Erythroblast (primary cell): Measurements from ENCODE around the gene MN1.

ENCODE experiments used
- DNase-seq, 2 experiments: peaks; one replicate each; lab custom pipeline; 2025; lab: John Stamatoyannopoulos, UW
- GATA1 ChIP-seq: IDR thresholded peaks from 2 replicates; pipeline ENCODE4 v1.6.1; 2011; ENCODE audit warnings: low read depth, mild to moderate bottlenecking, control low read depth, low read length, moderate library complexity
- POLR2A ChIP-seq: IDR thresholded peaks from 2 replicates; pipeline ENCODE4 v1.6.1; 2011; ENCODE audit warnings: mild to moderate bottlenecking, low read length

The MN1 gene

DNA sequence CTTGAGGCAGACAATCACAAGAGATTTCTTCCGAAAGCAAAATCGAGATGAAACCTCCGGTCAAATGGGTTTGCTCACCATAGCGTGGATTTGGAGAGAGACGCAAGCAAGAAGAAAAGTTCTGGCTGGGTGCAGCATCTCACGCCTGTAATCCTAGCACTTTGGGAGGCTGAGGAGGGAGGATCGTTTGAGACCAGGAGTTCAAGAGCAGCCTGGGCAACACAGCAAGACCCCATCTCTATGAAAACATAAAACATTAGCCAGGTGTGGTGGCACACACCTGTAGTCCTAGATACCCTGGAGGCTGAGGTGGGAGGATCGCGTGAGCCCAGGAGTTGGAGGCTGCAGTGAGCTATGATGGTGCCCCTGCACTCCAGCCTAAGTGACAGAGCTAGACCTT is 24.4 kb downstream of the MN1 start:
- TF ChIP-seq GATA1 (no peak), POLR2A (no peak)
- no peak for DNase-seq

- TF ChIP-seq GATA1 (no peak), POLR2A (no peak)
- no peak for DNase-seq
Observed at GRCh38 chr22:27776650-27776958, 25.0 kb downstream of the MN1 start.

DNA sequence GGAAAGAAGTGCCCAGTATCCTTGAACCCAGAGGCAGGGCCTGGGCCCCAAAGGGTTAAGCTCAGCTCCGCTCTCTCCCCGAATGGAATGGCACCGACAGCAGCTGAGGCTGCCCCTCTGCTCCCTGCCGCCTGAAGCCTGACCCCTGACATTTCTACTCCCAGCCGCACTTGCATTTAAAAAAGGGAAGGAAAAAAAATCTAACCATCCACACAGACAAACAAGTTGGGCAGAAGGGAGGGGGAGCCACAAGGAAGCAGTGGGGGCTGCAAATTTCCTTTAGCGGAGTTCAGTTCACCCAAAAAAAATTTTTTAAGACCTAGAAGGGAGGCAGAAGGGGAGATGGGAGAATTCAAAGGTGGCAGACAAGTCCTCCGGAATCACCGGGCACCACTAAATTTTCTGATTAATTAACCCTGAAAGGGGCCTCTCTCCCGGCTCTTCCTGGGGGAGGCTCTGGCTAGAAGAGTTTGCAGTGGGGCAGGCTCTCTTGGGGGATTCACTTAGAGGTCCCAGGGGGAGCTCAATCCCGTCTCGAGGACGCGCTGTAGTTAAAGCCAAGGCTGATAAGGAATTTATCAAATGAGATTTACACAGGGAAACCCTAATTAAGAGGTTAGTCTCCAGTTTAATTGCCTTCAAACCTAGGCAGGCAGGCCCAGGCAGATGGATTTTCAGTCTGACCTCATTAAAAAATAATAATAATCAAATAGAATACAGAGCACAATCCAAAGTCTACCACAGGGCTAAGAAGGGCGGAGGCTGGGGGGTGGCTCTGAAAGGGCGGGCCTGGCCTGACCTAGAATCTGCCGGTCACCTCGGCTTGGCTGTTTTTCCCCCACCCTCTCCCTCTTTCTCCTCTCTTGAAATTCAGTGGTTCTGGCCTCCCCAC is 25.6 kb downstream of the MN1 start:
- no peak for DNase-seq
- TF ChIP-seq GATA1 (no peak), POLR2A (no peak)

DNA sequence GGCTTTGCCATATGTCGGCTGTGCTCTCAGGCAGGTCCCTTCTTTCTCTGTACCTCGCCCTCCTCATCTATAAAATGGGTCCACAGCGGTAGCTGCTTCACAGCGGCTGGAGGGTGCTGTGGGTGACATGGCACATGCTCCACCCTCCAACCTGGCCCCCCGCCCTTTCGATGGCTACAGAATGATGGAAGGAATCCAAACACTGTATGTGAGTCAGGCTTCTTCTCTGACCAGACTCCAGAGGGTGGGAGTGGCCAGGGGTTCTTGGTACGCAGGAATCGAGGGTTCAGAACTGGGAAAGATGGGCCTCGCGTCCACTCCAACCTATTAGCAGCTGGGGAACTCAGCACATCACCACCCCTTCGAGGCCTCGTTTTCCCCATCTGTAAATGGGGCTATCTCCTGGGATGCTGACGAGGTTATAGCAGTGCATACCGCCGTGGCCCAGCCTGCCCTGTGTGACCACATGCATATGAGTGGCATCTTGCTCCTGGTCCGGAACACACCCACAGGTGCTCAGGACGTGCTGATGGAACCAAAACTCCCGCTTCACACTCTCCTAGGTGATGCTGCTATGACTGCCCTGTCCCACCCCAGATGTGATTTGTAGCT is 26.4 kb downstream of the MN1 start:
- no peak for DNase-seq
- TF ChIP-seq POLR2A: no peak
- TF ChIP-seq GATA1: no peak

- no peak for DNase-seq
- TF ChIP-seq GATA1 (no peak), POLR2A (no peak)
Observed at GRCh38 chr22:27774200-27774599, 27.4 kb downstream of the MN1 start.

GRCh38 chr22:27772984-27773498 is 28.5 kb downstream of the MN1 start:
- DNase-seq: no peak
- TF ChIP-seq GATA1 (no peak), POLR2A (no peak)

DNA sequence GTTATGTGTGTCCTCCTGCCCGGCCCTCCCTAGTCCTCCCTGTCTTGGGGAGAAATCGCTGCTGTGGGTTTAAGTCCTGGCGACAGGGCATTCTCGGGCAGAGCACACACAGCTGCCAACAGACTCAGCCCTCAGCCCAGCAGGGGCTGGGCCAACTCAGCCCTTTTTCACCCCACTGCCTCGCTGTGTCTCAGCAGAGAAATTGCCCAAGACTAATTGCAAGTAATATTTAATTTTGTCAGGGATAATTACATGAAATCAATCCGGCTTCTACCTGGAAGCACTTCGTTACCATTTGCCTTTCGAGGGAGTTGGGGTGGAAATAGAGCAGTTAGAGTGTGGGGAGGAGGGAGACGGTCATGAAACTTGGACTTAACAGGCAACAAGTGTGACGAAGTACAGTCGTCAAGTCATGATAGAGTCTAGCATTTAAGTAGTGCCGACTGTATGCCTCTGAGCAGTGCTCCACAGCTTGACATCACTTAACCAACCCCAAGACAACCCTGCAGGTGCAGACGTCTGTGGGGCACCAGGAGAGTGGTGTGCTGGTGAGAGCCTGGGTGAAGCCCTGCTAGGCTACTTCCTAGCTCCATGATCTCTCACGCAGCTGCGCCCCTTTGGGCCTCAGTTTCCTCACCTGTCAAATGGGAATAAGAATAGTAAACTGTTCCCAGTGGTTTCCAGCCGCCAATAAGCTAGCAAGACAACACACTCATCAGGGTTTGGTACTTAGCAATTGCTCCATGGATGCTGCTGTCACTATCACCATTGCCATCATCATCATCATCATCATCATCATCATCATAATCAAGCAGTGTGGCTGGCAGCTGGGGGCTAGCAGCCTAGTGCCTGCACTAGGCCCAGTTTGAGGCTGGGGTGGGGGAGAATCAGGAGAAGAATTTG is 29.2 kb downstream of the MN1 start:
- no peak for DNase-seq
- TF ChIP-seq POLR2A: no peak

GRCh38 chr22:27771637-27772036 is 29.9 kb downstream of the MN1 start:
- no peak for TF ChIP-seq POLR2A
- TF ChIP-seq GATA1: no peak
- no peak for DNase-seq

DNA sequence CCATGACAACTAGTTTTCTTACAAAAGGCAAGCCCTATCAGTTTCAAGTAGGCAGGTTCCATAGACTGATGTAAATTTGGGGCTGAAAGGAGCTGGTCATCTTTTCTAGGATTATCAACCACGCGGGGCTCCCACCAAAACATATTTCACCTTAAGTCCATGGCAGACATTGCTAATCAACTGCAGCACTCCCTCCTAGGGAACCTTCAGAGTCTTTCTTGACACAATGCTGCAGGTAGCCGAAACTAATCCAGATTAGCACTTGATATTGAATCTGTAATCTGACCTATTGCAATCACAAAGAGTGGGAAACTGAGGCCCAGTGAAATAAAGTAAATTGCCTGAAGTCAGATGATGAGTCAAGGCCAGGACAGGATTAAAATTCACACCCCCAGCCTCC is 32.5 kb downstream of the MN1 start:
- TF ChIP-seq GATA1 (no peak), POLR2A (no peak)
- DNase-seq: no peak

DNA sequence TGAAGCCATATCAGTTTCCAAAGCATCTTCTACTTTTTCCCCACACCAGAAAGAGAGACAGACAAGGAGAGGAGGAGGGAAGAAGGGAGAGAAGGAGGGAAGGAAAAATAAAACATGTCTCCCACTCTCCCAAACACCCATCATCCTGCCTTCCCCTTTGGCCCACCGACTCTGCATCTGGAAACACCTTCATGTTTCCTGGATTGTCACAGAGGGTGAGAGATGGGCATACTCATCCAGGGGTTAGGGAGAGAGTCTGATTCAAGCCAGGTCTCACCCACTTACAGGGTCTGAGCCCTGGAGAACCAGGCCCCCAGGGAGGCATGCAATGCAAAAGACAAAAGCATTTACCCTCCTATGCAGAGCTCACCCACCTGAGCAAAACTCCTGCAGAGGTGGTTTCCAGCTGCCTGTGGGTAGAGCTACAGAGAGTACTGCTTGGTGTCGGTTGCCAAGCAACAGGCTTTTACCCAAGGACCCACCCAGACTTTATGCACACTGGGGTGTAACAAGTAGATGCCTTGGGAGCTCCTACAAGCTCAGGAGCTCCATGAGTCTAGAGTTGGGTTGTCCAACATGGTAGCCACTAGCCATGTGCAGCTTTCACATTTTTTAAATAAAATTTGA is 33.4 kb downstream of the MN1 start:
- no peak for DNase-seq
- TF ChIP-seq GATA1 (no peak), POLR2A (no peak)

DNA sequence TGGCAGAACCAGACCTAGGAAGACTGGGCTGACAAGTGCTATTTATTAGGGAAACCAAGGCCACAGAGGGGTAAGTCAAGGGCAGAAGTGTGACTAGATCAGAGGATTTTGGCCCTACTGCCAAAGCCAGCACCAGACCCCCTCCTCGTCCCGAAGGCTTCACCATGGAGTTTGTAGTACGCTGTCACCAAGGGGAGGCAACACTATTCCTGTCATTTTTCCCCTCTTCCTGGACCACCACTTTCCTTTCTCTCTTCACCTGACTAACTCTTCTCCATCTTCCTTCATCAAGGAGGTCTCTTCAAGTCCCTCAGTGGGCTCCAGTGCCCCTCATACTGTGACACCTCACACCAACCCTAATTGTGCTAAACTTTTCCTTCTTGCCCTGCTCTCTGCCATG is 34.9 kb downstream of the MN1 start:
- TF ChIP-seq GATA1 (no peak), POLR2A (no peak)
- no peak for DNase-seq

GRCh38 chr22:27765706-27766291 is 35.8 kb downstream of the MN1 start:
- no peak for TF ChIP-seq POLR2A
- no peak for TF ChIP-seq GATA1
- no peak for DNase-seq

DNA sequence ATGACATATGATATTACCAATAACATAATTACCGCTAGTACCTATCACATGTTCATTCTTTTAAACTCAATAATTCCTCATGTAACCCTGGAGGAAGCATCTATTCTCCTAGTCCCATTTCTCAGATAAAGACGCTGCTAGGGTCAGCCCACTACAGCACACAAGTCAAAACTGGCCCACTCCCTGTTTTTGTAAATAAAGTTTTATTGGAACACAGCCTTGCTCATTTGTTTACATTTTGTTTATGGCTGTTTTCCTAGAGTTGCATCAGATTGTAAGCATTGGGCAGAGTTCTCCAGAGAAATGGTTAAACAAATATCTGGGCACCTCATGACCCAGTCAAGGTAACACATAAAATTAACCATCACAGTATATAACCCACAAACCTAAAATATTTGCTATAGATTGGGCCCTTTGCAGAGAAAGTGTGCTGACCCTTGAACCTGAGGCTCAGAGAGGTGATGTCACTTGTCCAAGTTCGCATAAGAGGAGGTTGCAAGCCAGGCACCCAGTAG is 36.8 kb downstream of the MN1 start:
- DNase-seq: no peak
- no peak for TF ChIP-seq POLR2A
